GM18951 (cell line): ENCODE data around the gene MAN1C1.

Experiments
- POLR2A ChIP-seq: IDR thresholded peaks from 4 replicates; pipeline ENCODE4 v1.6.1; 2011; ENCODE audit warnings: mild to moderate bottlenecking; ENCODE audit not compliant: insufficient read length, insufficient read depth; ENCODE audit errors: extremely low read depth
- in situ Hi-C: fragments of 300-500 bp; cut with MboI; formaldehyde crosslinking; loops from one replicate; pipeline ENCODE4 v1.12.0; 2022; ENCODE audit warnings: low sequenced_read_pairs, mixed read lengths, inconsistent platforms; ENCODE audit not compliant: unreplicated experiment

The MAN1C1 gene

GRCh38 chr1:25821630-25822091 is 205.1 kb downstream of the MAN1C1 start:
- in situ Hi-C loops, result no loop called here
- no peak for TF ChIP-seq POLR2A

GRCh38 chr1:25825605-25826004 is 209.0 kb downstream of the MAN1C1 start:
- TF ChIP-seq POLR2A, result no peak

GRCh38 chr1:25826571-25826970 is 210.0 kb downstream of the MAN1C1 start:
- in situ Hi-C loops, result no loop called here
- no peak for TF ChIP-seq POLR2A

More at GRCh38 chr1:25825605-25826004, 209.0 kb downstream of the MAN1C1 start:
- in situ Hi-C loops, result no loop called here

- TF ChIP-seq POLR2A, result no peak
- in situ Hi-C loops, result no loop called here
Observed at GRCh38 chr1:25828491-25828890, 211.9 kb downstream of the MAN1C1 start.

GRCh38 chr1:25829046-25829445 is 212.5 kb downstream of the MAN1C1 start:
- in situ Hi-C loops, result no loop called here
- no peak for TF ChIP-seq POLR2A

GRCh38 chr1:25831569-25832196 is 215.1 kb downstream of the MAN1C1 start:
- in situ Hi-C loops, result no loop called here
- TF ChIP-seq POLR2A, result no peak

GRCh38 chr1:25832336-25833037 is 215.9 kb downstream of the MAN1C1 start:
- no peak for TF ChIP-seq POLR2A
- in situ Hi-C loops, result no loop called here

GRCh38 chr1:25833158-25833557 is 216.6 kb downstream of the MAN1C1 start:
- in situ Hi-C loops, result no loop called here
- no peak for TF ChIP-seq POLR2A
